ENCODE results near the gene LDLRAD3.

DNA sequence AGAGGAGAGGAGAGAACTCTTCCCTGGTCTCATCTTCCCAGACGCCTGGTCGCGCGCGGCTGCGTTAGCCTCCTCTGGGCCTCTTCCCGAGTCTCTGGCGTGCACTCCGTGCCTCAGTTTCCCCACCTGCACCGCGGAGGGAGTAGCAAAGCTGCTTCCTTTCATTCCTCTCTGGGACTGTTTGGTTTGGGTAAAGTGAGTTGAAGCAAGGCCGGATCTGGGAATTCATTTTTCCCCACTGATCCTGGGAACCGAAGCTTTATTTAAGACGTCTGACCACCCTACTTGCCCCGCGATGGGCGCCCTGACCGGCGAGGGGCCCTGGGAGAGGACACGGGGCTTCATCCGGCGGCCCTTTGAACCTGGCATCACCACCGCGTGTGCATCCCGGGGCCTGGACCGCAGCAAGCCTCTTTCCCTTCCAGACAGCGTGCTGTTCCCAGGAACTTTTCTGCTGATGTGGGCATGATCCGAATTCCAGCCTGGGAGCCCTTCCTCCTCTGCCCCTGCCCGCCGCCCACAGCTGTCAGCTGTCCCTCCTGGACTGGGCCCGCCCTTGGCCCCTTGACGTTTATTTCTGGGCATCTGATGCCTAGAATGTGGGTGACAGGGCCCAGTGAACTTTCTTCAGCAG lies 758 bp downstream of the LDLRAD3 start:
- TF ChIP-seq, protein P1, sequence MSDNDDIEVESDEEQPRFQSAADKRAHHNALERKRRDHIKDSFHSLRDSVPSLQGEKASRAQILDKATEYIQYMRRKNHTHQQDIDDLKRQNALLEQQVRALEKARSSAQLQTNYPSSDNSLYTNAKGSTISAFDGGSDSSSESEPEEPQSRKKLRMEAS (IDR thresholded peaks at IDR 0.05): no peak
- TF ChIP-seq TCF7L2 (IDR thresholded peaks at IDR 0.05; ENCODE audit: borderline replicate concordance, extremely low read depth, insufficient read depth, insufficient read length) (no peak), EZH2 (IDR thresholded peaks at IDR 0.05) (no peak), POLR2A (IDR thresholded peaks at IDR 0.05; ENCODE audit: borderline replicate concordance, extremely low read depth, insufficient read depth, insufficient read length) (no peak), POLR2AphosphoS5 (IDR thresholded peaks at IDR 0.05; ENCODE audit: low read depth, low read length) (no peak), YY1 (IDR thresholded peaks at IDR 0.05; ENCODE audit: extremely low read depth, insufficient replicate concordance, low read depth, low read length) (no peak), CEBPB (IDR thresholded peaks at IDR 0.05; ENCODE audit: low read depth) (no peak), ZNF274 (IDR thresholded peaks at IDR 0.05; ENCODE audit: low read depth, low read length) (no peak), RAD21 (IDR thresholded peaks at IDR 0.05; ENCODE audit: low read depth) (no peak), CBX3 (IDR thresholded peaks at IDR 0.05; ENCODE audit: low read depth) (no peak)
- TF ChIP-seq, protein P2, sequence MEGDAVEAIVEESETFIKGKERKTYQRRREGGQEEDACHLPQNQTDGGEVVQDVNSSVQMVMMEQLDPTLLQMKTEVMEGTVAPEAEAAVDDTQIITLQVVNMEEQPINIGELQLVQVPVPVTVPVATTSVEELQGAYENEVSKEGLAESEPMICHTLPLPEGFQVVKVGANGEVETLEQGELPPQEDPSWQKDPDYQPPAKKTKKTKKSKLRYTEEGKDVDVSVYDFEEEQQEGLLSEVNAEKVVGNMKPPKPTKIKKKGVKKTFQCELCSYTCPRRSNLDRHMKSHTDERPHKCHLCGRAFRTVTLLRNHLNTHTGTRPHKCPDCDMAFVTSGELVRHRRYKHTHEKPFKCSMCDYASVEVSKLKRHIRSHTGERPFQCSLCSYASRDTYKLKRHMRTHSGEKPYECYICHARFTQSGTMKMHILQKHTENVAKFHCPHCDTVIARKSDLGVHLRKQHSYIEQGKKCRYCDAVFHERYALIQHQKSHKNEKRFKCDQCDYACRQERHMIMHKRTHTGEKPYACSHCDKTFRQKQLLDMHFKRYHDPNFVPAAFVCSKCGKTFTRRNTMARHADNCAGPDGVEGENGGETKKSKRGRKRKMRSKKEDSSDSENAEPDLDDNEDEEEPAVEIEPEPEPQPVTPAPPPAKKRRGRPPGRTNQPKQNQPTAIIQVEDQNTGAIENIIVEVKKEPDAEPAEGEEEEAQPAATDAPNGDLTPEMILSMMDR (IDR thresholded peaks at IDR 0.05 in 2 of 3, conservative IDR thresholded peaks at IDR 0.05 in 1 of 3; ENCODE audit: borderline replicate concordance in 1 of 3, insufficient read depth in 1 of 3, low read depth in 2 of 3, low read length in 2 of 3): no peak
- TF ChIP-seq, protein P3, sequence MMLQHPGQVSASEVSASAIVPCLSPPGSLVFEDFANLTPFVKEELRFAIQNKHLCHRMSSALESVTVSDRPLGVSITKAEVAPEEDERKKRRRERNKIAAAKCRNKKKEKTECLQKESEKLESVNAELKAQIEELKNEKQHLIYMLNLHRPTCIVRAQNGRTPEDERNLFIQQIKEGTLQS (IDR thresholded peaks at IDR 0.05): no peak
- TF ChIP-seq, protein P4, sequence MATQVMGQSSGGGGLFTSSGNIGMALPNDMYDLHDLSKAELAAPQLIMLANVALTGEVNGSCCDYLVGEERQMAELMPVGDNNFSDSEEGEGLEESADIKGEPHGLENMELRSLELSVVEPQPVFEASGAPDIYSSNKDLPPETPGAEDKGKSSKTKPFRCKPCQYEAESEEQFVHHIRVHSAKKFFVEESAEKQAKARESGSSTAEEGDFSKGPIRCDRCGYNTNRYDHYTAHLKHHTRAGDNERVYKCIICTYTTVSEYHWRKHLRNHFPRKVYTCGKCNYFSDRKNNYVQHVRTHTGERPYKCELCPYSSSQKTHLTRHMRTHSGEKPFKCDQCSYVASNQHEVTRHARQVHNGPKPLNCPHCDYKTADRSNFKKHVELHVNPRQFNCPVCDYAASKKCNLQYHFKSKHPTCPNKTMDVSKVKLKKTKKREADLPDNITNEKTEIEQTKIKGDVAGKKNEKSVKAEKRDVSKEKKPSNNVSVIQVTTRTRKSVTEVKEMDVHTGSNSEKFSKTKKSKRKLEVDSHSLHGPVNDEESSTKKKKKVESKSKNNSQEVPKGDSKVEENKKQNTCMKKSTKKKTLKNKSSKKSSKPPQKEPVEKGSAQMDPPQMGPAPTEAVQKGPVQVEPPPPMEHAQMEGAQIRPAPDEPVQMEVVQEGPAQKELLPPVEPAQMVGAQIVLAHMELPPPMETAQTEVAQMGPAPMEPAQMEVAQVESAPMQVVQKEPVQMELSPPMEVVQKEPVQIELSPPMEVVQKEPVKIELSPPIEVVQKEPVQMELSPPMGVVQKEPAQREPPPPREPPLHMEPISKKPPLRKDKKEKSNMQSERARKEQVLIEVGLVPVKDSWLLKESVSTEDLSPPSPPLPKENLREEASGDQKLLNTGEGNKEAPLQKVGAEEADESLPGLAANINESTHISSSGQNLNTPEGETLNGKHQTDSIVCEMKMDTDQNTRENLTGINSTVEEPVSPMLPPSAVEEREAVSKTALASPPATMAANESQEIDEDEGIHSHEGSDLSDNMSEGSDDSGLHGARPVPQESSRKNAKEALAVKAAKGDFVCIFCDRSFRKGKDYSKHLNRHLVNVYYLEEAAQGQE (IDR thresholded peaks at IDR 0.05; ENCODE audit: low read depth): no peak
